HG03095 (cell line): ENCODE results near the gene C4B.
"Not testable (repeated sequence)": the region's sequence is repeated elsewhere in the genome, so short reads cannot be mapped to it uniquely, and the experiment has no call there.

Experiments used
- ATAC-seq: cut with Tn5 transposase; IDR thresholded peaks from one replicate; pipeline ENCODE4 v1.9.1; 2021; ENCODE audit warnings: moderate library complexity; ENCODE audit not compliant: unreplicated experiment

Gene C4B

GRCh38 chr6:31980998-31981397 is 33.6 kb upstream of the C4B start:
- ATAC-seq = not testable (repeated sequence)

GRCh38 chr6:31981744-31982143 is 32.9 kb upstream of the C4B start, which contains the start of gene C4A:
Gene C4A, plus strand, starts transcription at chr6:31982057. Its CDS starts 51 bp downstream, at chr6:31982108.
- not testable (repeated sequence) for ATAC-seq

DNA sequence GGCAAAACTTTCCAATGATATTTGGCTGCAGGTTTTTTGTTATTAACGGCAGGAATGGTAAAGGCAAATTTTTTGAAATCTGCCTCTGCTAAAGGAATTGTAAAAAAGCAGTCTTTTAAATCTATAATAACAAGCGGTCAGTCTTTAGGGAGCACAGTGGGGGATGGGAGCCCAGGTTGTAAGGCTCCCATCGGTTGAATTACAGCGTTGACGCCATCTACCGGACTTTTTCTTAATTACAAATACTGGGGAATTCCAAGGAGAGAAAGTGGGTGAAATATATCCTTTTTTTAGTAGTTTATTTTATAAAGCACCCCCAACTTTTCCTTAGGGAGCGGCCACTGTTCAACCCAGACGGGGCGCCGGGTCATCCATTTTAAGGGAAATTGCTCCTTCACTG is 25.2 kb upstream of the C4B start:
- ATAC-seq = not testable (repeated sequence)

DNA sequence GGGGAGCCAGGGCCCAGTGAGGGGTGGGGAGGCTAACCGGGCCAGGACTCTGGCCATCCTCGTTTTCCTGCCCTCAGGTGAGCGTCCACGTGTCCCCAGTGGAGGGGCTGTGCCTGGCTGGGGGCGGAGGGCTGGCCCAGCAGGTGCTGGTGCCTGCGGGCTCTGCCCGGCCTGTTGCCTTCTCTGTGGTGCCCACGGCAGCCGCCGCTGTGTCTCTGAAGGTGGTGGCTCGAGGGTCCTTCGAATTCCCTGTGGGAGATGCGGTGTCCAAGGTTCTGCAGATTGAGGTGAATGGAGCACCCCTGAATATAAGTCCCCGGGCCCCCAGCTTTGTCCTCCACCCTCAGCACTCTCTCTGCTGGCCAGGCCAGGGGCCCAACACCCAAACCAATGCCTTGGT is 20.2 kb upstream of the C4B start:
- ATAC-seq = not testable (repeated sequence)

DNA sequence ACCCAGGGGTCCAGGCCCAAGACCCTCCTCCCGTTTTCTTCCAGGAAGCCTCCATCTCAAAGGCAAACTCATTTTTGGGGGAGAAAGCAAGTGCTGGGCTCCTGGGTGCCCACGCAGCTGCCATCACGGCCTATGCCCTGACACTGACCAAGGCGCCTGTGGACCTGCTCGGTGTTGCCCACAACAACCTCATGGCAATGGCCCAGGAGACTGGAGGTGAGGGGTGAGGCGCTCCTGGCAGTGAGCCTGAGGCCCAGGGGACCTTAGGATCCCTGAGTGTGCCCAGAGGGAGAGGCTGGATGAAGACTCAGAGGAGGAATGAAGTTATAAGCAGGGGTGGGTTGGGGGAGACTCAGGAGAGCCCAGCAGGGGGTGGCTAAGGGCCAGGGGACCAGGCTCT is 18.2 kb upstream of the C4B start:
- ATAC-seq = not testable (repeated sequence)

DNA sequence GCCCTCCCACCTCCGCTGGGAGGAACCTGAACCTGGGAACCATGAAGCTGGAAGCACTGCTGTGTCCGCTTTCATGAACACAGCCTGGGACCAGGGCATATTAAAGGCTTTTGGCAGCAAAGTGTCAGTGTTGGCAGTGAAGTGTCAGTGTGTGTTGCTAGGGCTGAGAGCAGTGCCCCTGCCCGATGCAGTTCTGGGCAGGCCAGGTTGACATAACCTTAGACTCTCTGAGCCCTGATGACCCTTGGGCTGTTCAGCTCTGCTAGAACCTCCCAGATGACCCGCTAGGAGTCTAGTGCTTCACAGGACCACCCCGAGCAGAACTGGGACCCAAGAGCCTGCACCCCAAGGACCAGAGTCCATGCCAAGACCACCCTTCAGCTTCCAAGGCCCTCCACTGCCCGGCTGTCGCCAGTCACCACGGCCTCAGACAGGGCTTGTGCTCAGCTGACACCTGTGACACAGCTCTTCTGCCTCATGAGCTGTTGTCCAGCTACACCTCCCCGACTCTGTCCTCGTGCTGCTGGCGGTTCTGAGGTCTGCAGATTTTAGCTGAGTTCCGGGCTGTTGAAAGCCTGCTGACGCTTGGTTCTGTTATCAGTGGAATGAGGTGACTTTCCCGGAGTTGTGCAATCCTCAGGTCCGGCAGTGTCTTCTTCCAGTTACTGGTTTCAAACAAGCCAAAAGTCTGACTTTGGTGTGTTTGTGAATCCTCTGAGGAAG is 11.9 kb upstream of the C4B start:
- not testable (repeated sequence) for ATAC-seq

DNA sequence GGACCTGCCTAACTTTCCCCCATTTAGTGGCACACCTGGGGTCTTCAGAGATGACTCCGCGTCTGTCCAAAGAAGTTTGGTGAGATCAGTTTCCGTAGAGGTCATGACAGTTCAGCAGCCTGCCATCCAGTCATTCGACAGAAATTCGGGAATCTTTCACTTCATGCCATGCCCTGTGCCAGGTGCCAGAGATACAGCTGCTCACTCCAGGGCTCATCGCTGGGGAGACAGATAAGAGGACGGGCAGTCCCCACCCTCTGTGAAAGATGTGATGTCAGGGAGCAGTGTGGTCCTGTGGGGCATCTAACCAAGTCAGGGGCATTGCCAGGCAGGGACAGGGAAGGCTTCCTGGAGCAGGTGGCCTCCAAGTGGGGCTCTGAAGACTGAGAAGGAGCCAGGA is 11.3 kb upstream of the C4B start:
- not testable (repeated sequence) for ATAC-seq

GRCh38 chr6:32004393-32004792 is 10.2 kb upstream of the C4B start:
- ATAC-seq = not testable (repeated sequence)

DNA sequence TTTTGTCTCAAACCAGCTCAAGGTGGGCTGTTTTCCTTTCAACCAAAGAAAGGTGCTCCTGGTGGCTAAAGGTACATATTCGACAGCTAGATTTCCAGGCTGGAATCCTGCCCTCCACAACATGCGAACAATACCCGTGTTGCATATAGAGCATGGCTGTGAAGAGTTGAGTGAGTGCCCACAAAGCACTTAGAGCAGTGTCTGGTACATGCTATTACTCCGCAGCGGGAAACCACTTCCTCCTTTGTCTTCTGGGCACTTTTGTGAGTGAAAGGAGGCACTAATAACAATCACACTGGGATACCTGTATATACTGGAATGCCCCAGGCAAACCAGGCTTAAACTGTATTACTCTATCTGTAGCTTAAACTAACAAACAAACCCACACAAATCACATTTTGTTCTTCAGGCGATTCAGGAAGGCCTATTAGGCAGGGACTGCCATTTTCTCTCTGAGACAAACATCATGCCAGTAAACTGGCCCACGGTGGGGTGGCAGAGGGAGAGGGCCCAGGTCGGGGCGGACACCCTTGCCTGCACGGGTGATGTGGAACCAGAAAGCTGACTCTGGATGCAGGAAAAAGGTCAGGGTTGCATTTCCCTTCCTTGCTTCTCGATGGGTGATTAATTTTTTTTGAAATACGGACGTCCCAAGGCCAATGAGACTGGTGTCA is 9.6 kb upstream of the C4B start:
- not testable (repeated sequence) for ATAC-seq

GRCh38 chr6:32005538-32005880 is 9.1 kb upstream of the C4B start:
- ATAC-seq = not testable (repeated sequence)

DNA sequence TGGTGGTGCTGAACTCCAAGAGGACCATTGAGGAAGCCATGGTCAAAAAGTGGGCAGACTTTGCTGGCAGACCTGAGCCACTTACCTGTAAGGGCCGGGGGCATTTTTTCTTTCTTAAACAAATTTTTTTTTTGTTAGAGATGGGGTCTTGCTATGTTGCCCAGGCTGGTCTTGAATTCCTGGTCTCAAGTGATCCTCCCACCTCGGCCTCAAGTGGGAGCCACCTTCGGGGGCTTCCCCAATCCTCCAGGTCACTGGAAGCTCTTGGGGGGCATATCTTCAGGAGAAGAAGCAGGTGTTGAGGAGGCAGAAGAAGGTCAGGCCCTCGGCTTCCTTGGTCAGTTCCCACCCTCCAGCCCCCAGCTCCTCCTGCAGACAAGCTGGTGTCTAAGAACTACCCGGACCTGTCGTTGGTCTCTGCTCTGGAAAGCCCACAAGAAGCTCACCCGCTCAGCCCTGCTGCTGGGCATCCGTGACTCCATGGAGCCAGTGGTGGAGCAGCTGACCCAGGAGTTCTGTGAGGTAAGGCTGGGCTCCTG is 8.5 kb upstream of the C4B start:
- not testable (repeated sequence) for ATAC-seq

DNA sequence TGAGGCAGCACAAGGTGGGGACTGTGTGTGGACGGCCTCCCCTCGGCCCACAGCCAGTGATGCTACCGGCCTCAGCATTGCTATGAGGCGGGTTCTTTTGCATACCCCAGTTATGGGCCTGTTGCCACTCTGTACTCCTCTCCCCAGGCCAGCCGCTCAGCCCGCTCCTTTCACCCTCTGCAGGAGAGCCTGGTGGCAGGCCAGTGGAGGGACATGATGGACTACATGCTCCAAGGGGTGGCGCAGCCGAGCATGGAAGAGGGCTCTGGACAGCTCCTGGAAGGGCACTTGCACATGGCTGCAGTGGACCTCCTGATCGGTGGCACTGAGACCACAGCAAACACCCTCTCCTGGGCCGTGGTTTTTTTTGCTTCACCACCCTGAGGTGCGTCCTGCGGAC is 7.5 kb upstream of the C4B start:
- ATAC-seq = not testable (repeated sequence)

- ATAC-seq = not testable (repeated sequence)
Observed at GRCh38 chr6:32008037-32008436, 6.6 kb upstream of the C4B start.

DNA sequence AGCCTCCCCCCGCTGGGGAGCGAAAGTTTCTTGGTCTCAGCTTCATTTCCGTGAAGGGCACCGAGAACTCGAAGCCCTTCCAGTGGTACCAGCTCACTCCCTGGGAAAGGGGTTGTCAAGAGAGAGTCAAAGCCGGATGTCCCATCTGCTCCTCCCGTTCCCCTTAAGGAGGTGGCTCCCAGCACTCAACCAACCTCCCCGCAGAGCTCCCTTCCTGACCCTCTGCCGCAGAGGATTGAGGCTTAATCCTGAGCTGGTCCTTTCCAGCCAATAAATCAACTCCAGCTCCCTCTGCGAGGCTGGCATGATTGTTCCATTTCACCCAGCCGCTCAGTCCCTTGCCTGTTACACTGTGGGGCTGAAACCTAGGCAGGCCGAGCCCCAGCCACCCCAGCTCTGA is 6.0 kb upstream of the C4B start:
- ATAC-seq = not testable (repeated sequence)

DNA sequence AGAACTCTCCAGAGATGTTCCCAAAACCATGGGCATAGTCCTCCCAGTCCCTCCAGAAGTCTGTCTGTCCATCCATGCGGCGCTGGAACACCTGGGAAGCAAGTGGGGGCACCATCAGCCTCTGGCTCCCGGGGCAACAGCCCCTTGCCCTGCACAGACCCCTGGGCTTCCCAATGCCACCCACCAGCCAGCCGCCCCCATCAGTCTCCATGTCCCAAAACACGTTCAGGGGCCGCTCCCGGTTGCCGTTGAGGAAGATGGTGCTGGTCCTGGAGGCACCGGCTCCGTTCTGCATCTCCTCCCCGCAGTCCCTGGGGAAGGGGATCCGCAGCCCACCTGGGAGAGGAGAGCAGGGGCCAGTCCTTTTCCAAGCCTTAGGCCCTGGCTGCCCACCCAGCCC is 5.1 kb upstream of the C4B start:
- not testable (repeated sequence) for ATAC-seq

- not testable (repeated sequence) for ATAC-seq
Observed at GRCh38 chr6:32010856-32011530, 3.6 kb upstream of the C4B start.

DNA sequence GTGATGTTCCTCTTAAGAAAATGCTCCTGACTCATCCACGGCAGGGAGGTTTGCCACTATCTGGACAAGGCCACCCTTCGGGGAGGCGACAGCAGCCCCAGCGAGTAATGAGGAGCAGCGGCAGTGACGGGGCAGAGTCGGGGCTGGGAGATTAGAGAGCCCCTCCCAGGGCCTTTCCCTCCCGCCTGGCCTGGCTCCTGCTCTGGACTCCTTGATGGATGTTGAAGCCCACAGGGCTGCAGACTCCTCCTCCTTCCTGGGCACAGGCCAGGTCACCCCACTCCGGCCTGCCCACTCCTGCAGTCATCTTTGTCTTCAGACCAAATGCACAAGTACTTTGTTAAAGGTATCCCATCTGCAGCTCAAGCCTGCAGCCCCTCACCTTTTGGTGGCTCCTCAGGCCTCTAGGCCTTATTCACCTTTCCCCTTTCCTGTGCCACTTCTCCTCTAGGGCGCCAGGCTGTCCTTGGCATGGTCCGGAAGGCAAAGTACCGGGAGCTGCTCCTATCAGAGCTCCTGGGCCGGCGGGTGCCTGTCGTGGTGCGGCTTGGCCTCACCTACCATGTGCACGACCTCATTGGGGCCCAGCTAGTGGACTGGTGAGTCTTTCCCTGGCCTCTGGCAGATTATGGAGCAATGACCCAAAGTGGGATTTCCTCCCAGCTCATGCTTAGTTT is 1.5 kb upstream of the C4B start:
- ATAC-seq = not testable (repeated sequence)

- ATAC-seq = not testable (repeated sequence)
Observed at GRCh38 chr6:32013738-32014137, 857 bp upstream of the C4B start.

DNA sequence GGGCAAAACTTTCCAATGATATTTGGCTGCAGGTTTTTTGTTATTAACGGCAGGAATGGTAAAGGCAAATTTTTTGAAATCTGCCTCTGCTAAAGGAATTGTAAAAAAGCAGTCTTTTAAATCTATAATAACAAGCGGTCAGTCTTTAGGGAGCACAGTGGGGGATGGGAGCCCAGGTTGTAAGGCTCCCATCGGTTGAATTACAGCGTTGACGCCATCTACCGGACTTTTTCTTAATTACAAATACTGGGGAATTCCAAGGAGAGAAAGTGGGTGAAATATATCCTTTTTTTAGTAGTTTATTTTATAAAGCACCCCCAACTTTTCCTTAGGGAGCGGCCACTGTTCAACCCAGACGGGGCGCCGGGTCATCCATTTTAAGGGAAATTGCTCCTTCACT is 7.5 kb downstream of the C4B start:
- ATAC-seq = not testable (repeated sequence)

GRCh38 chr6:32028631-32029030 is 14.0 kb downstream of the C4B start:
- ATAC-seq = not testable (repeated sequence)

DNA sequence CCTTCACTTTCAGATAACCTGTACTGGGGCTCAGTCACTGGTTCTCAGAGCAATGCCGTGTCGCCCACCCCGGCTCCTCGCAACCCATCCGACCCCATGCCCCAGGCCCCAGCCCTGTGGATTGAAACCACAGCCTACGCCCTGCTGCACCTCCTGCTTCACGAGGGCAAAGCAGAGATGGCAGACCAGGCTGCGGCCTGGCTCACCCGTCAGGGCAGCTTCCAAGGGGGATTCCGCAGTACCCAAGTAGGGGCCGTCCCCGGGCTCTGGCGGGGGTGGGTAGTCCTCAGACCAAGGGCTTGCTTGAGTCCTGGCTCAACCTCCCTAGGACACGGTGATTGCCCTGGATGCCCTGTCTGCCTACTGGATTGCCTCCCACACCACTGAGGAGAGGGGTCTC is 15.0 kb downstream of the C4B start:
- not testable (repeated sequence) for ATAC-seq
